CD4-positive, alpha-beta T cell treated with Interleukin-12 subunit alpha and Interleukin-12 subunit beta, for 1 hour (primary cell): ENCODE measurements around the gene EFCAB10.
"Not testable (repeated sequence)": the region's sequence is repeated elsewhere in the genome, so short reads cannot be mapped to it uniquely, and the experiment has no call there.

ENCODE experiments used
- DNase-seq: peaks from one replicate; pipeline ENCODE4 v3.0.0-alpha.2; 2020

The EFCAB10 gene, protein sequence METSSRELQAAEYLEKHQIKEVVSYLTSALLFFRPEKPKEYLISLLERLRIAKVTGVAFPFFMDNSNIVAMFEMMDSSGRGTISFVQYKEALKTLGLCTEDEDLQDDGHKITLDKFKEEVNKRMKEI

DNA sequence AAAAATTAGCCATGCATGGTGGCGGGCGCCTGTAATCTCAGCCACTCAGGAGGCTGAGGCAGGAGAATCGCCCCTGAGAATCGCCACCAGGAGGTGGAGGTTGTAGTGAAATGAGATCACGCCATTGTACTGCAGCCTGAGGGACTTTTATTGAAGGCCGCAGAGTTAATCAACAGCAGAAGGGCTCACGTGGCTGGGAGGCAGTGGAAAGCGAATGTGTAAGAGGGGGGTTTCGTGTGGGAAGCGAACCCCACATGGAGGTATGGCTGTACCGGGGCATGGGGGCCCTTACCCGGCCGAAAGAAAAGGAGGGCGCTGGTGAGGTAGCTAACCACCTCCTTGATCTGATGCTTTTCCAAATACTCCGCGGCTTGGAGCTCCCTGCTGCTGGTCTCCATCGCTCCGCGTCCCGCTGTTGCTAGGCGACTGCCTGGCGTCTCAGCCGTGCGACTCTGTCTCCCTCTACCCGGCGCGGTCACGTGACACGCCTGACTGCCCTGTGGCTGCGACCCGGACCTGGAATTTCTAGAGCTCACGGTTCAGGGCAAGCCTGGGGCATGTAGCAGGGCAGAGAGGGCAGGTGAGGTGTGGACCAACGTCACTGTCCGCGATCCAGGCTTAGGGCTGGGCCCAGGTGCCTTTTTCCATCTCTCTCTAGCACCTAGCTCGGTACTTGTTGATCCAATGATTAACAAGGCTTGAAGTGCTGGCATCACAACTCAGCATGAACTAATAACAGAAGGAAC is at the start of gene EFCAB10:
EFCAB10 (minus strand) TSS at position 428 of the 746 bp plus-strand sequence; CDS start at position 398, 30 bp downstream.
- peak; percentile 27 for DNase-seq

DNA sequence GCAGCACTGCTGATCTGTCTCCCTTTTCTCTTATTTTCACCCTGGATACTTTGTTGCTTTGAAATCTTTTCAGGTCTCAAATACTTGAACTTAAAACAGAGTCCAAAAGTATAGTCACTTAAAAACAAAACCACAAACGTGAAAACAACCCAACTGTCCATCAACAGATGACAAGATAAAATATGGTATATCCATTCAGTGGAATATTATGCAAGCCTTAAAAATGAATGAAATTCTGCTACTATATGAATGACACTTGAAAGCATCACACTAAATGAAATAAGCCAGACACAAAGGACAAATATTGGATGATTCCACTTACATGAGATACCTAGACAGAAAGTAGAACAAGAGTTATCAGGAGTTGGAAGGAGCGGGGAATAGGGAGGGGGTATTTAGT is 44.7 kb upstream of the EFCAB10 start:
- DNase-seq = no peak

GRCh38 chr7:105623906-105624305 is 42.6 kb upstream of the EFCAB10 start:
- DNase-seq = no peak

DNA sequence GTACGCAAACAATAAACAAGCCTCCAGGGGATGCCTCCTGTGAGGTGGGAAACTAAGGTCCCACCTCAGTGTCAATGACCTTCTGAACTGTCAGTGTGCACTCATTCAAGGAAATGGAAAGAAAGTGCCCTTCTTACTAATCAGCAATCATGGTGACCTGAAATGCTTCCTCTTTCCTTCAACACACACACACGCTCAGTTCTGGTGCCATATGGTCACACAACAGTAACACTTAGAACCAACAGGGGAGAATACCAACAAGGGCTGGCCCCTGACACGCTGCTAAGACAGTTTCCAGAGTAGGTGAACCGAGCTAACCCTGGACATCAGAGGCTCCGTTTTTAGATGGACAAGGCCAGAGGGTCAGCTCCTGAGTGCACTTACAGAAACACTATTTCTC is 42.1 kb upstream of the EFCAB10 start:
- no peak for DNase-seq

GRCh38 chr7:105622106-105622731 is 40.9 kb upstream of the EFCAB10 start:
- DNase-seq = no peak

DNA sequence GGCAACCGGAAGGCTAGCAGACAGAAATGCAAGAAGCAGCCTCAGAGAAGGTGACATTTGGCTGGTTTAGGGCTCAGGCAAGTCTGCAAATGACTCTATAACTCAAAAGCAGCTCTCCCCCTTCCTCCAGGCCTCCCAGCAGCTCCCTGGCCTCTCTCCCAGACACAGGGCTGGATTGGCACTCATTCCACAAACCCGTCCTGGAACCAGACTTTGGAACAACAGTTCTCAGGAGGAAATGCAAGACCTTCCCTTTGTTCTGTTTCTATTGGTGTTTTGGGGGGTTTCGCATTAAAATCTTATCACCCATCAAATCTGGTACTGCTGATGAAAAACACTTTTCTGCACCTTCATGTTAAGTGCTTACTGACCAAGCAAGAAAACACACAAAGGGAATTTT is 40.3 kb upstream of the EFCAB10 start:
- no peak for DNase-seq

DNA sequence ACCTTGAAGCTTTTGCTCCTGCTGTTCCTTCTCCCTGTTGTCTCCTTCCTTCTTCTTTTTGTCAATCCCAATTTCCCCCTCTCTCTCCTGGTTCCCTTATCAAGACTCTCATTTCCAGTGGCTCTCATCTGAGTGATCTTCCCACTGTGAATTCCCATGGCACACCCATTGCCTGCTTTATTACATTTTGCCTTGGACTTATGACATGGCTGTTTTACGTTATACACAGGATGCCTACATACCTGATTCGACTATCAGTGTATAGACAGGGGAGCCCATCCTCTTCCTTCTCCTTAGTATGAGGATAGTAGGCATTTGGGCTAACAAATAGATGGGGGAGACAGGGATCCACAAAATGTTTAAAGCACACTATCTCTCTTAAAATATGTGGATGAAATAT is 39.9 kb upstream of the EFCAB10 start:
- no peak for DNase-seq

- no peak for DNase-seq
Observed at GRCh38 chr7:105619590-105619989, 38.3 kb upstream of the EFCAB10 start.

DNA sequence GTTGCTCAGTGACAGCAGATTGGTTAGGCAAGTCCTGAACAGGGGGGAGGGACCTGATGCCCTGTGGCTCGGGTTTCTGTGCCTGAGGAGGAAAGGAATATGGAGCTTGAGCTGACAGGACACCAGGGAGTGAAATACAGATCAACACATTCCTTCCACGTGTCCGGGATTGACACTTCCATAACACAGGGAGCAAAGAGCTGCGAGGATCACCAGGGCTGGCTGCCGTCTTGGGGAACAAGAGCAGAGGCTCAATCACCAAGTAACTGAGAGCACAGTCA is 36.7 kb upstream of the EFCAB10 start:
- no peak for DNase-seq

- DNase-seq = no peak
Observed at GRCh38 chr7:105617280-105618015, 36.2 kb upstream of the EFCAB10 start.

- DNase-seq = no peak
Observed at GRCh38 chr7:105614341-105614840, 33.1 kb upstream of the EFCAB10 start.

DNA sequence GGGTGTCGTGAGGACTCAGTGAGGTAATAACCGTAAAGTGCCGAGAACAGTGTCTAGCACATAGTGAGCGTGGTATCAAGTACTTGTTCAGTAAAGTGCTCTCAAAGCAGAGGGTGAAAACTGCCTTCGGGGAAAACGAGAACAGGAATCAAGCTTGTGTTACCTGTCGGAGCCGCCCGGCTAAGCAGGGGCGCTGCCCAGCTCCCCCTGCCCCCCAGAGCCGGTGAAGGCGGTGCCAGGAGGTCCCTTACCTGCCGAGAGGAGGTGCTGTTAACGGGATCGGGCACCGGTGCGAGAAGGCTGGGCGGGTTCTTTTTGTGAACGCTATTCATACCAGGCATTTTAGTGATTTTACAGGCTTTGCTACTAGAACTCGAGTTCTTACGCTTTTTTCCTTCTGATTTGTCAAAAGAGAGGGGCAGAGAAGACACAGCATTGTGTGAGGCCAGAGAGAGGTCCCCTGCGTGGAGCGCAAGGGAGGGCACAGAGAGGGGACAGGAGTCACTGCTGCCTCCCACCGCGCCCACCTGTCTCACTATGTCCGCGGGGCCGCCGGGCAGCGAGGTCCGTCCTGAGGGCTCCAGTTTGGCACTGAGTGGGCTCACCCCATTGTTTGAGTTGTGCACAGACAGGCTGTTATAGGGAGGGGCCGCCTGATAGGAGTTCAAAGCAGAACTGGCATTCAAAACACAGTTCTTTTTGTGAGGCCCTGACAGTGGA is 32.5 kb upstream of the EFCAB10 start:
- DNase-seq = no peak

GRCh38 chr7:105612806-105613205 is 31.5 kb upstream of the EFCAB10 start:
- no peak for DNase-seq

DNA sequence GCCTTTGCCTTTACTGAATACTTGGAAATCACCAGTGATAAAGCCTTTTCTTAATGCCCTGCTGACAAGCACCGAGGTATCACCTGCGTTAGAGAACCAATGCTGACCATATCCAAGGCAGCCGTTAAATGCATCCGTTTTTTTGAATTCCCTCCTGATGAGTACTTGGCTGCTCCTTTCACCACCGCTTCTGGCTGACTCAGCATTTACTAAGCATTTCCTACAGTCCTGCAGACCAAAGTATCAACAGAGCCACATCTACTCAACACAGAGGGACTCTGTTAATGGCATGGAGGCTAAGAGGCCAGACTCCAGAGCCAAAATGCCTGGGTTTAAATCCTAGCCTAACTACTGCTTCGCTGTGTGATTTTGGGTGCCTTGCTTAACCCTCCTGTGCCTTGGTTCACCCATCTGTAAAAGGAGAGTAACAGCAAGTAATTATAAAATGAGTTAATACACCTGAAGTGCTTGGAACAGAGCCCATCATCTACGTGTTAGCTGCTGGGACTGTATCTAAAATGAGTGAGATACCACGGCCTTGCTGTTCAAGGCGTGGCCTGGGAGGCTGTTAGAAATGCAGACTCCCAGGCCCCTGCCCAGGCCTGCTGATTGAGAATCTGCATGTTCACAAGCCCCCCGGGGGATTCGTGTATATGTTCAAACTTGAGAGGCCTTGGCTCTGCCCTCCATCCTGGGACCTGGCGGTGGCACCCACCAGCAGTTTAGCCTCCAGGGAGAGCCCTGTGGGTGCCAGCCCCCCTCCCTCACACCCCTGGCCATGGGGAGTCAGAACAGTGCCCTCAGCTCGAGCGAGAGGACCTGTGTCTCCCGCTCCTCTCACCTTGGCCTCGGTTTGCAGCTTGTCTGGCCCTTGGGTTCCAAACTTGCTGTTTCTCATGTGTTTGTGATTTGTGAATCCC is 30.8 kb upstream of the EFCAB10 start:
- DNase-seq = no peak

GRCh38 chr7:105610165-105610930 is 29.1 kb upstream of the EFCAB10 start:
- DNase-seq = no peak

- no peak for DNase-seq
Observed at GRCh38 chr7:105602325-105603305, 21.3 kb upstream of the EFCAB10 start.

DNA sequence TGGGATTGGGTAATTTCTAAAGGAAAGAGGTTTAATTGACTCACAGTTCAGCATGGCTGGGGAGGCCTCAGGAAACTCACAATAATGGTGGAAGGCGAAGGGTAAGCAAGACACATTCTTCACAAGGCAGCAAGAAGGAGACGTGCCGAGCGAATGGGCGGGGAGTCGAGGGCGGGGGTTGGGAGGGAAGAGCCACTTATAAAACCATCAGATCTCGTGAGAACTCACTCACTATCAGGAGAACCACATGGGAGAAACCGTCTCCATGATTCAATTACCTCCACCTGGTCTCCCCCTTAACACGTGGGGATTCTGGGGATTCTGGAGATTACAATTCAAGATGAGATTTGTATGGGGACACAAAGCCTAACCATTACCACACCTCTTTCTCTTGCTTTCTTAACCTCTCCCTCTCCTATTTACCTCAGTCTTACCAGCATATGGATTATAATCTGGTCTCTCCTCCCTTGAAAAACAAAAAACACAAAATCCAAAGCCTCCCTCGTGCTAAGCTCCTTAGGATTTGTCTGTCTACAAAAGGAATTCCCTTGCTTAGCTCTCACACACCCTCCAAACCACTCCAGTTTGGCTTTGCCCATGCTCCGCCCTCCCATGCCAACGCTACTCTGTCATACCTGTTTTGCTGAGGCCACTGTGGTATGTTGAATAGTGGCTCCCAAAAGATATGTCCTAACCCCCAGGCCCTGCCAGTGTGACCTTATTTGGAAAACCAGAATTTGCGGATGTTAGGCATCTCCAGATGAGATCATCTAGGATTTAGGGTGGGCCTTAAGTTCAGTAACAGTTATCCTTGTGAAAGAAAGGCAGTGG is 19.6 kb upstream of the EFCAB10 start:
- no peak for DNase-seq

DNA sequence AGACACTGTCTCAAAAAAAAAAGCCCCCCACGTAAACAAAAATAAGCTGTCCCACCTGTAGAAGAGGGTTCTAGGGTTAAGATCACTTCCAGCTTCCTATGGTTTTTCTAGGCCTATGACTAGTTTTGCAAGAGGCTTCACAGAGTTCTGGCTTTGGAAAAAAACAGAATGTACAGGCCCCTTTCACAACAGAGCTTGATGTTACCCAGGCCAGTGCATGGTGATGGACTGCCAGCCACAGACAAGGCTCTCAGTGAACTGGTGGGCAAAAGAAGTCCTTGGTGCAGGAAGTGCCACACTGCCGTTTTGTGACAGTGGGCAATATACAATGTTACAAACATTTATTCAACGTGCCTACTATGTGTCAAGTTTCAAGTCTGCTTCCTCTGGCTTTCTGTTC is 18.3 kb upstream of the EFCAB10 start:
- DNase-seq = no peak

DNA sequence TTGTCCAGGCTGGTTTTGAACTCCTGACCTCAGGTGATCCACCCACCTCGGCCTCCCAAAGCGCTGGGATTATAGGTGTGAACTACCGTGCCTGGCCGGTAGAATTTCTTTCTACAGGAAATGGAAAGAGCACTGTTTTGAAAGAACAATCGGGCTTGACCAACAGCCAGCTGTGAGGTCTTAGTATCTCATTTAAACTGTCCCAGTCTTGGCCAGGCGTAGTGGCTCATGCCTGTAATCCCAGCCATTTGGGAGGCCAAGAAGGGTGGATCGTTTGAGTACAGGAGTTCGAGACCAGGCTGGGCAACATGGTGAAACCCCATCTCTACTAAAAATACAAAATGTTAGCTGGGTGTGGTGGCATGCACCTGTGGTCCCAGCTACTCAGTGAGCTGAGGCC is 17.8 kb upstream of the EFCAB10 start:
- not testable (repeated sequence) for DNase-seq
